Transverse colon (tissue), 4 donors: ENCODE results near the gene KCNMB3. TPM values are rescaled to one million over a fixed set of nuclear protein-coding genes. Genes with fewer than 3 reads are reported as not detected.

Source experiments
- DNase-seq: peaks from one replicate; pipeline ENCODE4 v3.0.0-alpha.2; 2019
- H3K27ac ChIP-seq, 4 donors: fragments of 200-600 bp; sonication (generic); 2 replicates each; pipeline ENCODE4 v1.5.1; 2016 to 2018; ENCODE audit warnings: inconsistent platforms in 4 of 4
- H3K27me3 ChIP-seq: fragments of 200-600 bp; sonication (generic); 2 replicates; pipeline ENCODE4 v1.5.1; 2017; ENCODE audit warnings: inconsistent platforms
- H3K36me3 ChIP-seq, 4 donors: fragments of 200-600 bp; sonication (generic); 2 replicates each; pipeline ENCODE4 v1.5.1; 2017 to 2019; ENCODE audit warnings: inconsistent platforms in 4 of 4
- H3K4me1 ChIP-seq, 4 donors: fragments of 200-600 bp; sonication (generic); 2 replicates each; pipeline ENCODE4 v1.5.1; 2017 to 2020; ENCODE audit warnings: inconsistent platforms in 4 of 4
- H3K4me3 ChIP-seq, 4 donors: fragments of 200-600 bp; sonication (generic); 1 replicate in 1 of 4; 2 replicates in 3 of 4; pipeline versions ENCODE4 v1.5.1 to v1.6.1; 2017 to 2019; ENCODE audit warnings: inconsistent platforms in 4 of 4
- H3K9me3 ChIP-seq, 2 donors: fragments of 200-600 bp; sonication (generic); 2 replicates each; pipeline ENCODE4 v1.5.1; 2017 to 2019; ENCODE audit warnings: inconsistent platforms in 2 of 2
- CTCF ChIP-seq, 5 experiments: fragments of 200-600 bp in 3 of 5; fragments of 450-650 bp in 2 of 5; sonication (generic) in 3 of 5; IDR thresholded peaks; 1 replicate in 2 of 5; 2 replicates in 3 of 5; pipeline ENCODE4 v1.5.1; 2016 to 2017; ENCODE audit warnings: antibody characterized with exemption in 5 of 5, inconsistent platforms in 3 of 5, mild to moderate bottlenecking in 2 of 5, moderate library complexity in 1 of 5
- EP300 ChIP-seq: sonication (generic); formaldehyde crosslinking; IDR thresholded peaks from one replicate; pipeline ENCODE4 v1.6.1; 2017; ENCODE audit warnings: antibody characterized with exemption, low read depth
- POLR2A ChIP-seq: fragments of 450-650 bp; IDR thresholded peaks from one replicate; pipeline ENCODE4 v1.6.1; 2016; ENCODE audit warnings: antibody characterized with exemption, mild to moderate bottlenecking, moderate library complexity
- POLR2AphosphoS5 ChIP-seq, 3 donors: sonication (generic); formaldehyde crosslinking; IDR thresholded peaks; one replicate each; pipeline ENCODE4 v1.6.1; 2016; ENCODE audit warnings: antibody characterized with exemption in 3 of 3
- WGBS, 2 donors: methylation state at CpG; one replicate each; pipeline ENCODE4 v1.1.5; 2018; ENCODE audit warnings: low coverage in 1 of 2; 5-methylcytosine and 5-hydroxymethylcytosine counted together
- in situ Hi-C, 4 donors: fragments of 200-750 bp; cut with MboI; loops; one replicate each; pipeline versions ENCODE4 v1.15.0 to v1.15.1; 2017; ENCODE audit warnings: low sequenced_read_pairs in 3 of 4, low pct_ligation_motif_present in 1 of 4, low pct_unique_long_range_greater_than_20kb in 1 of 4
- intact Hi-C: fragments of 100-400 bp; cut with DNase I; formaldehyde crosslinking; loops from one replicate; pipeline ENCODE4 v1.15.1; 2023; ENCODE audit warnings: low total_unique reads
- total RNA-seq, 4 donors: library from RNA; depleted of rRNA; stranded (reverse); fragments of >200 nt; gene quantifications; one replicate each; pipeline ENCODE4 v1.1.0, GENCODE V29; 2016

KCNMB3 gene
- total RNA-seq, 4 donors from 2014 or later, result 1.1 to 6.8 (median 2.7) TPM

- H3K36me3 ChIP-seq, result no peaks in the 10 kb centered on the region
- DNase-seq, result no peak
- intact Hi-C loops, result no loop called here
- no peaks in the 10 kb centered on the region for H3K9me3 ChIP-seq
- no peak overlapping the region for H3K27ac ChIP-seq
- no peaks in the 10 kb centered on the region for H3K27me3 ChIP-seq
- H3K4me3 ChIP-seq, result no peak overlapping the region
- WGBS, 2 donors, result 69 to 81% methylated on average over 2 of the region's 2 CpGs
- TF ChIP-seq POLR2AphosphoS5 (IDR thresholded peaks at IDR 0.05) (no peak), CTCF (IDR thresholded peaks at IDR 0.05) (no peak), EP300 (no peak), POLR2A (no peak)
- H3K4me1 ChIP-seq, result no peaks in the 10 kb centered on the region
- in situ Hi-C loops, result no loop called here
Observed at GRCh38 chr3:179292450-179292849, 41.5 kb upstream of the KCNMB3 start.

DNA sequence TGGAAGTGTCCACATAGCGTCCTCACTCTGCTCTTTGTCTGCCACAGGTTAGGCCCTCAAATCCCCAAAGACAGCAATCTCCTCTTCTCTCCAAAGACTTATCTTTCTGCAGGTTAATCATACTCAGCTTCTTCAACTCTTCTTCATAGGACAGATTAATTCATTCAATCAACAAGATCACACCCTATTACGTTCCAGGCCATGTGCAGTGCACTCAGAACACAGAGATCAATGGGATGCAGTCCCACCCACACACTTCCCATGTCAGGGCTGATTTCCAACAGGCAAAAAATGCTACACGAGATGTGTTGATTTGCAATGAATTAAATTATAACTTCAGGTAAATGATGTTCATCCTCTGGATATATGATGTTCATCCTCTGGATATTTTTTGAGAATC is 38.4 kb upstream of the KCNMB3 start:
- intact Hi-C loops, result no loop called here
- DNase-seq, result no peak
- 43 to 71% methylated on average over 3 of the region's 3 CpGs for WGBS, 2 donors

GRCh38 chr3:179288845-179289244 is 37.9 kb upstream of the KCNMB3 start:
- in situ Hi-C loops (no loop called here), intact Hi-C loops (no loop called here)
- no peaks in the 10 kb centered on the region for H3K4me1 ChIP-seq

More for the DNA sequence above, 38.4 kb upstream of the KCNMB3 start:
- H3K9me3 ChIP-seq, result no peaks in the 10 kb centered on the region
- H3K27ac ChIP-seq, result no peak overlapping the region
- H3K36me3 ChIP-seq, result no peaks in the 10 kb centered on the region
- no peaks in the 10 kb centered on the region for H3K4me1 ChIP-seq
- TF ChIP-seq EP300 (no peak), CTCF (IDR thresholded peaks at IDR 0.05) (no peak), POLR2AphosphoS5 (IDR thresholded peaks at IDR 0.05) (no peak), POLR2A (no peak)
- H3K4me3 ChIP-seq, result no peak overlapping the region
- in situ Hi-C loops, result no loop called here
- H3K27me3 ChIP-seq, result no peaks in the 10 kb centered on the region

GRCh38 chr3:179286331-179286730 is 35.4 kb upstream of the KCNMB3 start:
- in situ Hi-C loops, result no loop called here
- Histone ChIP-seq H3K9me3 (no peaks in the 10 kb centered on the region), H3K4me1 (no peaks in the 10 kb centered on the region), H3K4me3 (no peak overlapping the region), H3K27ac (no peak overlapping the region), H3K27me3 (no peaks in the 10 kb centered on the region), H3K36me3 (no peaks in the 10 kb centered on the region)
- TF ChIP-seq CTCF (IDR thresholded peaks at IDR 0.05), result no peak
- no peak for TF ChIP-seq POLR2AphosphoS5 (IDR thresholded peaks at IDR 0.05)
- TF ChIP-seq EP300, result no peak
- no peak for TF ChIP-seq POLR2A
- 69% methylated on average over 4 to 6 of the region's 6 CpGs for WGBS, 2 donors
- no peak for DNase-seq
- intact Hi-C loops, result no loop called here

More at GRCh38 chr3:179288845-179289244, 37.9 kb upstream of the KCNMB3 start:
- 65 to 68% methylated on average over 4 of the region's 4 CpGs for WGBS, 2 donors
- H3K9me3 ChIP-seq, result no peaks in the 10 kb centered on the region
- H3K27ac ChIP-seq, result no peak overlapping the region
- H3K27me3 ChIP-seq, result no peaks in the 10 kb centered on the region
- H3K36me3 ChIP-seq, result no peaks in the 10 kb centered on the region
- DNase-seq, result no peak
- TF ChIP-seq CTCF (IDR thresholded peaks at IDR 0.05) (no peak), POLR2A (no peak), EP300 (no peak)
- no peak overlapping the region for H3K4me3 ChIP-seq
